Adrenal gland (tissue), 5 donors: ENCODE results near the gene WDR1.

Experiments
- POLR2A ChIP-seq, 2 donors: fragments of 450-650 bp; IDR thresholded peaks; one replicate each; pipeline ENCODE4 v1.6.1; 2017; ENCODE audit warnings: antibody characterized with exemption in 2 of 2, mild to moderate bottlenecking in 2 of 2, moderate library complexity in 1 of 2
- TF ChIP-seq, protein P1 (sequence below), 6 experiments: fragments of 450-650 bp in 4 of 6; fragments of 200-600 bp in 2 of 6; sonication (generic) in 1 of 6; IDR thresholded peaks; 1 replicate in 5 of 6; 2 replicates in 1 of 6; pipeline versions ENCODE4 v1.5.1 to v1.8.0; 2016 to 2021; ENCODE audit warnings: antibody characterized with exemption in 6 of 6, mild to moderate bottlenecking in 2 of 6, moderate library complexity in 1 of 6
- donor health status: DM: no; HTN: no; CAD: no.

DNA sequence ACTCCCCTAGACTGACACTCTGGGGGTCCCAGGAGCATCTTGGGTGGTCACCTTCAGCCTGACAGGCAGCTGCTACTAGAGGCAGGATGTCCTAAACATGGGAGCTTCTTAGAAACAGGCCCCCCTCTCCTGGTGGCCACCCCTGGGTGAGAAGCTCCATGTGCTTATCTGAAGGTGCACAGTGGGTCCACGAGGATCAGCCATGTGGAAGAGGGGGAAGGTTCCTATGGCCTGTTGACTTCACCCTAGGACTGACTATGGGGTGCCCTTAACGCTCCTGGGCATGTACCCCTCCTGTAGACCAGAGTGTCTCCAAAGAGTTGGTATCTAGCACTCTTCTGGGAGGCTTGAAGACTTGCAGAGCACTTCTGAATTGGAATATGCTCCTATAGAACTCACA, 22.9 kb upstream of the WDR1 start:
- TF ChIP-seq, protein P1, sequence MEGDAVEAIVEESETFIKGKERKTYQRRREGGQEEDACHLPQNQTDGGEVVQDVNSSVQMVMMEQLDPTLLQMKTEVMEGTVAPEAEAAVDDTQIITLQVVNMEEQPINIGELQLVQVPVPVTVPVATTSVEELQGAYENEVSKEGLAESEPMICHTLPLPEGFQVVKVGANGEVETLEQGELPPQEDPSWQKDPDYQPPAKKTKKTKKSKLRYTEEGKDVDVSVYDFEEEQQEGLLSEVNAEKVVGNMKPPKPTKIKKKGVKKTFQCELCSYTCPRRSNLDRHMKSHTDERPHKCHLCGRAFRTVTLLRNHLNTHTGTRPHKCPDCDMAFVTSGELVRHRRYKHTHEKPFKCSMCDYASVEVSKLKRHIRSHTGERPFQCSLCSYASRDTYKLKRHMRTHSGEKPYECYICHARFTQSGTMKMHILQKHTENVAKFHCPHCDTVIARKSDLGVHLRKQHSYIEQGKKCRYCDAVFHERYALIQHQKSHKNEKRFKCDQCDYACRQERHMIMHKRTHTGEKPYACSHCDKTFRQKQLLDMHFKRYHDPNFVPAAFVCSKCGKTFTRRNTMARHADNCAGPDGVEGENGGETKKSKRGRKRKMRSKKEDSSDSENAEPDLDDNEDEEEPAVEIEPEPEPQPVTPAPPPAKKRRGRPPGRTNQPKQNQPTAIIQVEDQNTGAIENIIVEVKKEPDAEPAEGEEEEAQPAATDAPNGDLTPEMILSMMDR (IDR thresholded peaks at IDR 0.05): no peak
- no peak for TF ChIP-seq POLR2A (IDR thresholded peaks at IDR 0.05)
